GM12878 (cell line): Measurements from ENCODE around the gene SIRT5. TPM values are rescaled to one million over a fixed set of nuclear protein-coding genes. Genes with fewer than 3 reads are reported as not detected.

Source experiments
- ATAC-seq: fragments of 200-7000 bp; cut with Tn5 transposase; 3 replicates; pipeline ENCODE4 v1.9.1; 2020; ENCODE audit warnings: mild to moderate bottlenecking, moderate library complexity
- BruUV-seq: library from RNA; stranded (reverse); fragments of 400-500 nt; replicated peaks from 2 replicates; lab custom pipeline; 2021; lab: Mats Ljungman, UMichigan
- CTCF ChIA-PET: fragments of 300-600 bp; sonication (Branson Sonifier 250); formaldehyde crosslinking; extraction: SDS; loops from one replicate; lab custom pipeline; 2021; ENCODE audit warnings: inconsistent platforms; lab: Yijun Ruan, JAX
- POLR2A ChIA-PET: fragments of 350-600 bp; formaldehyde crosslinking; extraction: SDS; loops from one replicate; lab custom pipeline; 2021; ENCODE audit warnings: inconsistent platforms; lab: Charles Lee
- RAD21 ChIA-PET: fragments of 300-600 bp; sonication (Branson Sonifier 250); formaldehyde crosslinking; loops from one replicate; lab custom pipeline; 2023; ENCODE audit warnings: antibody characterized with exemption; ENCODE audit not compliant: unreplicated experiment; lab: Charles Lee
- SMC1A ChIA-PET: fragments of 300-600 bp; sonication (Branson Sonifier 250); formaldehyde crosslinking; loops from one replicate; lab custom pipeline; 2023; ENCODE audit not compliant: unreplicated experiment, uncharacterized antibody; lab: Charles Lee
- DNase-seq: peaks from one replicate; pipeline ENCODE4 v3.0.0-alpha.2; 2011; ENCODE audit warnings: low read depth, low spot score
- FAIRE-seq: peaks from 3 replicates; lab custom pipeline; 2011; peaks lifted over from hg19 to GRCh38; lab: Jason Lieb, UNC
- H2AFZ ChIP-seq: 2 replicates; pipeline ENCODE4 v1.6.0; 2011; ENCODE audit warnings: low read depth, low read length, control low read depth; ENCODE audit not compliant: control insufficient read depth
- H3K27ac ChIP-seq: 2 replicates; pipeline ENCODE4 v1.5.1; 2011; ENCODE audit warnings: control low read depth; ENCODE audit not compliant: control insufficient read depth, insufficient read depth
- H3K27me3 ChIP-seq, 2 experiments: replicated peaks in 1 of 2; 2 replicates each; pipeline versions ENCODE4 v1.6.0 to v1.6.1; 2011; ENCODE audit warnings: low read length in 1 of 2; ENCODE audit not compliant: control insufficient read depth in 2 of 2, insufficient read depth in 2 of 2
- H3K36me3 ChIP-seq, 2 experiments: 2 replicates each; pipeline ENCODE4 v1.5.1; 2011; ENCODE audit warnings: low read length in 1 of 2; ENCODE audit not compliant: control insufficient read depth in 2 of 2, insufficient read depth in 2 of 2
- H3K4me1 ChIP-seq: 2 replicates; pipeline ENCODE4 v1.6.1; 2011; ENCODE audit warnings: mild to moderate bottlenecking, low read length, moderate library complexity, mixed read lengths; ENCODE audit not compliant: control insufficient read depth, insufficient read depth
- H3K4me2 ChIP-seq: 2 replicates; pipeline ENCODE4 v1.6.0; 2011; ENCODE audit warnings: control low read depth; ENCODE audit not compliant: control insufficient read depth, insufficient read depth
- H3K4me3 ChIP-seq: fragments of 200-600 bp; sonication (generic); 2 replicates; pipeline ENCODE4 v1.5.1; 2016
- H3K79me2 ChIP-seq: 2 replicates; pipeline ENCODE4 v1.6.0; 2011; ENCODE audit warnings: low read length; ENCODE audit not compliant: control insufficient read depth, insufficient read depth
- H3K9ac ChIP-seq: 2 replicates; pipeline ENCODE4 v1.8.0; 2011; ENCODE audit warnings: low read length, control low read depth, mixed read lengths; ENCODE audit not compliant: control insufficient read depth, insufficient read depth
- H3K9me3 ChIP-seq: replicated peaks from 3 replicates; pipeline ENCODE4 v1.5.1; 2011; ENCODE audit warnings: mild to moderate bottlenecking, low read length; ENCODE audit not compliant: control insufficient read depth, insufficient read depth
- H4K20me1 ChIP-seq: 2 replicates; pipeline ENCODE4 v1.6.0; 2011; ENCODE audit not compliant: control insufficient read depth, insufficient read depth
- BMI1 ChIP-seq: fragments of 450-650 bp; IDR thresholded peaks from 2 replicates; pipeline ENCODE4 v1.6.1; 2016; ENCODE audit warnings: mild to moderate bottlenecking, moderate library complexity, borderline replicate concordance
- CTCF ChIP-seq, 3 experiments: IDR thresholded peaks in 2 of 3; conservative IDR thresholded peaks in 1 of 3; 2 replicates each; pipeline ENCODE4 v1.5.1; 2011; ENCODE audit warnings: low read depth in 3 of 3, low read length in 3 of 3, mild to moderate bottlenecking in 3 of 3, control low read depth in 2 of 3, moderate library complexity in 2 of 3, inconsistent platforms in 1 of 3, mixed read lengths in 1 of 3; ENCODE audit not compliant: control insufficient read depth in 2 of 3, insufficient read depth in 1 of 3; ENCODE audit errors: extremely low read depth in 1 of 3
- FOXK2 ChIP-seq: fragments of 450-650 bp; IDR thresholded peaks from 2 replicates; pipeline ENCODE4 v1.6.1; 2017; ENCODE audit warnings: mild to moderate bottlenecking, moderate library complexity
- FOXM1 ChIP-seq: IDR thresholded peaks from 2 replicates; pipeline ENCODE4 v1.6.1; 2012; ENCODE audit warnings: low read depth, mild to moderate bottlenecking, inconsistent platforms, low read length, moderate library complexity
- HCFC1 ChIP-seq: fragments of 150-350 bp; IDR thresholded peaks from 2 replicates; pipeline ENCODE4 v1.6.1; 2014; ENCODE audit warnings: low read length
- IKZF1 ChIP-seq: fragments of 450-650 bp; conservative IDR thresholded peaks from 2 replicates; pipeline ENCODE4 v1.6.1; 2017; ENCODE audit warnings: antibody characterized with exemption, mild to moderate bottlenecking
- KLF5 ChIP-seq: fragments of 450-650 bp; IDR thresholded peaks from 2 replicates; pipeline ENCODE4 v1.6.1; 2014; ENCODE audit warnings: mild to moderate bottlenecking; ENCODE audit not compliant: partially characterized antibody
- MXI1 ChIP-seq: fragments of 150-350 bp; IDR thresholded peaks from 2 replicates; pipeline ENCODE4 v1.6.1; 2011; ENCODE audit warnings: low read depth, mild to moderate bottlenecking, inconsistent platforms, low read length, improper control_type of control experiment
- NFYA ChIP-seq: IDR thresholded peaks from 2 replicates; pipeline ENCODE4 v1.6.1; 2011; ENCODE audit warnings: low read depth, mild to moderate bottlenecking, low read length, improper control_type of control experiment, borderline replicate concordance
- PAX8 ChIP-seq: fragments of 450-650 bp; IDR thresholded peaks from 2 replicates; pipeline ENCODE4 v1.6.1; 2017; ENCODE audit warnings: mild to moderate bottlenecking, moderate library complexity
- SRF ChIP-seq, 2 experiments: IDR thresholded peaks; 2 replicates each; pipeline ENCODE4 v1.6.1; 2011; ENCODE audit warnings: low read depth in 2 of 2, low read length in 2 of 2, mild to moderate bottlenecking in 1 of 2, moderate library complexity in 1 of 2
- STAT1 ChIP-seq: fragments of 450-650 bp; conservative IDR thresholded peaks from 2 replicates; pipeline ENCODE4 v1.6.1; 2014; ENCODE audit warnings: antibody characterized with exemption, mild to moderate bottlenecking
- SUPT20H ChIP-seq: IDR thresholded peaks from 2 replicates; pipeline ENCODE4 v1.6.1; 2011; ENCODE audit warnings: low read depth, mild to moderate bottlenecking, low read length, moderate library complexity, borderline replicate concordance; ENCODE audit not compliant: control insufficient read depth
- TAF1 ChIP-seq: IDR thresholded peaks from 2 replicates; pipeline ENCODE4 v1.6.1; 2011; ENCODE audit warnings: mild to moderate bottlenecking, low read depth, low read length, borderline replicate concordance
- TCF12 ChIP-seq: IDR thresholded peaks from 2 replicates; pipeline ENCODE4 v1.6.1; 2011; ENCODE audit warnings: low read depth, mild to moderate bottlenecking, low read length
- YY1 ChIP-seq: IDR thresholded peaks from 2 replicates; pipeline ENCODE4 v1.6.1; 2011; ENCODE audit warnings: low read depth, mild to moderate bottlenecking, low read length
- ZNF207 ChIP-seq: fragments of 450-650 bp; IDR thresholded peaks from 2 replicates; pipeline ENCODE4 v1.6.1; 2014; ENCODE audit warnings: antibody characterized with exemption, mild to moderate bottlenecking, borderline replicate concordance
- ZNF687 ChIP-seq: fragments of 450-650 bp; IDR thresholded peaks from 2 replicates; pipeline ENCODE4 v1.6.1; 2017; ENCODE audit warnings: mild to moderate bottlenecking, moderate library complexity
- WGBS: methylation state at CpG from one replicate; pipeline ENCODE4 v1.1.6; 2016; ENCODE audit warnings: low lambda C conversion rate; ENCODE audit not compliant: insufficient replicate concordance, insufficient coverage; ENCODE audit errors: missing lambda C conversion rate; 5-methylcytosine and 5-hydroxymethylcytosine counted together
- in situ Hi-C: fragments of 300-500 bp; cut with MboI; formaldehyde crosslinking; loops from 9 replicates; pipeline ENCODE4 v1.14.3; 2018; ENCODE audit warnings: mixed read lengths
- intact Hi-C: fragments of 100-400 bp; cut with micrococcal nuclease; formaldehyde crosslinking; loops from one replicate; pipeline ENCODE4 v1.14.2; 2022; ENCODE audit not compliant: unreplicated experiment
- polyA plus RNA-seq, 11 experiments: library from polyadenylated mRNA; depleted of rRNA in 4 of 11; unstranded in 6 of 11; stranded (reverse) in 5 of 11; fragments of >200 nt; fragmentation: Nextera tagmentation in 4 of 11; fragmentation: Illumina TruSeq in 1 of 11; extraction: Ambion mirVana in 4 of 11; extraction: Trizol in 1 of 11; gene quantifications; 1 replicate in 1 of 11; 2 replicates in 10 of 11; pipeline versions ENCODE4 v1.2.1 to v1.2.3, GENCODE V29; 2011 to 2016; ENCODE audit warnings: inconsistent platforms in 2 of 11, missing spikeins in 2 of 11, low read depth in 1 of 11
- total RNA-seq, 4 experiments: library from RNA; depleted of rRNA in 3 of 4; stranded (reverse); fragments of >200 nt in 3 of 4; fragmentation: Illumina TruSeq in 1 of 4; extraction: Trizol in 1 of 4; gene quantifications; 2 replicates each; pipeline versions ENCODE4 v1.2.1 to v1.2.3, GENCODE V29; 2013 to 2021

The SIRT5 gene
- total and polyA plus RNA-seq, 10 of the 15 experiments (the other 5 are each of a cell fraction or from before 2014, with no cell fraction given) = 1.7 to 12.4 (median 10.0) TPM

GRCh38 chr6:13624871-13625288 lies 50.5 kb downstream of the SIRT5 start (continued):
- TF ChIP-seq TCF12 (no peak), SUPT20H (no peak), FOXM1 (no peak), SRF (IDR thresholded peaks at IDR 0.05; ENCODE audit: low read depth in 2 of 2, low read length in 2 of 2) (no peak), ZNF207 (no peak), YY1 (peak; percentile 64), NFYA (no peak), CTCF (IDR thresholded peaks at IDR 0.05 in 2 of 3, conservative IDR thresholded peaks at IDR 0.05 in 1 of 3; ENCODE audit: control insufficient read depth in 2 of 3, extremely low read depth in 1 of 3, insufficient read depth in 1 of 3, low read depth in 3 of 3, low read length in 3 of 3) (peak; percentile 46 to 67 (median 62))

GRCh38 chr6:13629459-13630116 lies 55.2 kb downstream of the SIRT5 start:
- Histone ChIP-seq H3K36me3 (peaks cover 0 to 32% of the 10 kb centered on the region in 2 experiments; a peak in 3 of 4 replicates), H3K27ac (no peak overlapping the region), H3K79me2 (no peaks in the 10 kb centered on the region), H3K4me2 (no peak overlapping the region), H3K9me3 (no peaks in the 10 kb centered on the region), H3K4me3 (no peak overlapping the region), H3K9ac (no peak overlapping the region), H3K27me3 (no peaks in the 10 kb centered on the region), H3K4me1 (no peaks in the 10 kb centered on the region), H4K20me1 (no peaks in the 10 kb centered on the region), H2AFZ (no peak overlapping the region)
- ChIA-PET RAD21 (no interaction called here), POLR2A (interaction anchor here (0.7 to 1.4 kb wide), 2 partner anchors 19 to 55 kb away, joined by 3 read pairs; partner anchors contain the start of gene SIRT5), SMC1A (interaction anchor here (0.9 to 1.5 kb wide), 5 partner anchors 12 to 41 kb away, joined by 3 to 4 read pairs (median 4); partner anchors contain the start of gene NOL7), CTCF (interaction anchor here (1.4 kb wide), 1 partner anchor 19 kb away, joined by 3 read pairs; no protein-coding TSS in a partner anchor)
- 46% methylated on average over 4 of the region's 4 CpGs for WGBS
- no peak for ATAC-seq
- in situ Hi-C loops = no loop called here
- DNase-seq = no peak
- FAIRE-seq = no peak
- BruUV-seq = no TSS peak
- intact Hi-C loops = no loop called here
- TF ChIP-seq TAF1 (no peak), FOXK2 (no peak), STAT1 (no peak), IKZF1 (no peak), KLF5 (no peak), BMI1 (no peak), ZNF687 (no peak), PAX8 (no peak), HCFC1 (no peak), MXI1 (no peak)
